ENCODE data around the gene EFCAB6. TPM values are rescaled to one million over a fixed set of nuclear protein-coding genes. Genes with fewer than 3 reads are reported as not detected.

The EFCAB6 gene
- polyA plus RNA-seq, 2 of the 4 experiments (the other 2 are of a cell fraction): 0.46 to 1.2 TPM

DNA sequence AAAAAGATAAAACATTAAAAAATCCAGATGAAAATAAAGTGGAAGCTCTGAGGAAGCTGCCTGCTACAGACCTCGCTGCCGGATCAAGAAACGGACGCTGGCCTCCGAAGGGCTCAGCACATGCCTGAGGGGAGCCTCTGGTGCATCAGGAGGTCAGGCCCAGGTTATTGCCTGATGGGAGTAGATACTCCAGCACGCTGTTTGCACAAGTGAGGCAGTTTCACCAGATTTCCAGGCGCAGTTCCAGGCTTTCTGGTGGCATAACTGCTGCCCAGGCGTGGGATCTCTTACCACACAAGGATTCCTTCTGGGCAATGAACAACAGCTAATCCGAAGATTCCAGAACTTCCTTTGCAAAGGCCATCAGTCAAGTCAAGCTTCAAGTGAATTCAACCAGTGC lies 246.1 kb downstream of the EFCAB6 start:
- POLR2A ChIA-PET: no interaction called here
- Histone ChIP-seq H3K4me1 (no peaks in the 10 kb centered on the region), H3K27ac (no peak overlapping the region), H3K4me3 (no peak overlapping the region), H3K4me2 (no peak overlapping the region), H3K9me3 (no peaks in the 10 kb centered on the region)
- FAIRE-seq (no peak), ATAC-seq (no peak), DNase-seq (ENCODE audit: low read depth in 1 of 2, low spot score in 1 of 2) (peak in 1 of 2 experiments; percentile 2)
- 56% methylated on average over 9 of the region's 9 CpGs for WGBS (ENCODE audit: missing lambda C conversion rate)
- CTCF ChIA-PET: no interaction called here
- TF ChIP-seq RCOR1 (IDR thresholded peaks at IDR 0.05; ENCODE audit: low read depth, low read length) (no peak), CBX8 (IDR thresholded peaks at IDR 0.05) (no peak), MYC (IDR thresholded peaks at IDR 0.05; ENCODE audit: borderline replicate concordance, low read length) (no peak), USF2 (IDR thresholded peaks at IDR 0.05) (no peak), TFCP2L1 (CRISPR knock-in tag; IDR thresholded peaks at IDR 0.05) (no peak), TP53 (CRISPR knock-in tag; IDR thresholded peaks at IDR 0.05) (no peak), ZSCAN20 (CRISPR knock-in tag; IDR thresholded peaks at IDR 0.05) (no peak), RNF2 (IDR thresholded peaks at IDR 0.05; ENCODE audit: borderline replicate concordance, low read depth) (no peak), FOSB (CRISPR knock-in tag; IDR thresholded peaks at IDR 0.05) (no peak), HEYL (CRISPR knock-in tag; IDR thresholded peaks at IDR 0.05) (no peak), KDM5A (IDR thresholded peaks at IDR 0.05) (no peak)

- POLR2A ChIA-PET: no interaction called here
- TF ChIP-seq MAZ (IDR thresholded peaks at IDR 0.05; ENCODE audit: borderline replicate concordance, low read depth, low read length) (no peak), MAX (IDR thresholded peaks at IDR 0.05) (no peak), RFX5 (IDR thresholded peaks at IDR 0.05) (no peak), JUNB (IDR thresholded peaks at IDR 0.05) (no peak), BCL3 (IDR thresholded peaks at IDR 0.05) (no peak), NR3C1 (IDR thresholded peaks at IDR 0.05) (no peak), HOXB5 (CRISPR knock-in tag; IDR thresholded peaks at IDR 0.05) (no peak), EP300 (IDR thresholded peaks at IDR 0.05) (no peak), KDM1A (IDR thresholded peaks at IDR 0.05; ENCODE audit: low read depth) (no peak), SREBF2 (IDR thresholded peaks at IDR 0.05) (no peak), CEBPB (IDR thresholded peaks at IDR 0.05) (no peak), ESRRA (IDR thresholded peaks at IDR 0.05; ENCODE audit: borderline replicate concordance, low read length) (no peak), KDM5A (IDR thresholded peaks at IDR 0.05) (no peak), RARB (CRISPR knock-in tag; IDR thresholded peaks at IDR 0.05) (no peak), PHF8 (IDR thresholded peaks at IDR 0.05; ENCODE audit: borderline replicate concordance, low read depth) (no peak), TFCP2L1 (CRISPR knock-in tag; IDR thresholded peaks at IDR 0.05) (no peak), MYC (IDR thresholded peaks at IDR 0.05; ENCODE audit: borderline replicate concordance, low read length) (no peak), HOXB13 (CRISPR knock-in tag; IDR thresholded peaks at IDR 0.05; ENCODE audit: low read depth) (no peak)
- no peak for FAIRE-seq
- Histone ChIP-seq H3K27ac (no peak overlapping the region), H3K4me3 (no peak overlapping the region), H3K4me2 (no peak overlapping the region), H3K4me1 (no peaks in the 10 kb centered on the region), H3K9me3 (no peaks in the 10 kb centered on the region)
- no peak for DNase-seq (ENCODE audit: low read depth in 1 of 2, low spot score in 1 of 2)
- CTCF ChIA-PET: interaction anchor here (0.6 to 1.1 kb wide), 3 partner anchors 9 to 177 kb away, joined by 3 read pairs; no protein-coding TSS in a partner anchor
- WGBS (ENCODE audit: missing lambda C conversion rate): 67% methylated on average over 6 of the region's 6 CpGs
- ATAC-seq: no peak
Observed at GRCh38 chr22:43564859-43565258, 247.2 kb downstream of the EFCAB6 start.

- DNase-seq (ENCODE audit: low read depth in 1 of 2, low spot score in 1 of 2) (no peak), FAIRE-seq (no peak), ATAC-seq (no peak)
- no peak overlapping the region for H3K4me2 ChIP-seq
- H3K9me3 ChIP-seq: no peaks in the 10 kb centered on the region
- no peaks in the 10 kb centered on the region for H3K4me1 ChIP-seq
- no peak overlapping the region for H3K4me3 ChIP-seq
- no peak overlapping the region for H3K27ac ChIP-seq
- POLR2A ChIA-PET: no interaction called here
- WGBS (ENCODE audit: missing lambda C conversion rate): 63% methylated on average over 5 of the region's 8 CpGs
- CTCF ChIA-PET: no interaction called here
- TF ChIP-seq KDM5A (IDR thresholded peaks at IDR 0.05) (no peak), KDM1A (IDR thresholded peaks at IDR 0.05; ENCODE audit: low read depth) (no peak), POLR2A (IDR thresholded peaks at IDR 0.05; ENCODE audit: low read length) (no peak), HES2 (IDR thresholded peaks at IDR 0.05) (no peak), NR3C1 (IDR thresholded peaks at IDR 0.05) (no peak), HOXA7 (CRISPR knock-in tag; IDR thresholded peaks at IDR 0.05) (no peak), ESRRA (IDR thresholded peaks at IDR 0.05; ENCODE audit: borderline replicate concordance, low read length) (no peak), RFX5 (IDR thresholded peaks at IDR 0.05) (no peak), RCOR1 (IDR thresholded peaks at IDR 0.05; ENCODE audit: low read depth, low read length) (no peak), USF2 (IDR thresholded peaks at IDR 0.05) (no peak), HEYL (CRISPR knock-in tag; IDR thresholded peaks at IDR 0.05) (no peak), RNF2 (IDR thresholded peaks at IDR 0.05; ENCODE audit: borderline replicate concordance, low read depth) (no peak), ZNF302 (CRISPR knock-in tag; IDR thresholded peaks at IDR 0.05) (no peak), EHMT2 (IDR thresholded peaks at IDR 0.05; ENCODE audit: low read depth) (no peak), RARB (CRISPR knock-in tag; IDR thresholded peaks at IDR 0.05) (no peak)
- TF ChIP-seq, protein P1, sequence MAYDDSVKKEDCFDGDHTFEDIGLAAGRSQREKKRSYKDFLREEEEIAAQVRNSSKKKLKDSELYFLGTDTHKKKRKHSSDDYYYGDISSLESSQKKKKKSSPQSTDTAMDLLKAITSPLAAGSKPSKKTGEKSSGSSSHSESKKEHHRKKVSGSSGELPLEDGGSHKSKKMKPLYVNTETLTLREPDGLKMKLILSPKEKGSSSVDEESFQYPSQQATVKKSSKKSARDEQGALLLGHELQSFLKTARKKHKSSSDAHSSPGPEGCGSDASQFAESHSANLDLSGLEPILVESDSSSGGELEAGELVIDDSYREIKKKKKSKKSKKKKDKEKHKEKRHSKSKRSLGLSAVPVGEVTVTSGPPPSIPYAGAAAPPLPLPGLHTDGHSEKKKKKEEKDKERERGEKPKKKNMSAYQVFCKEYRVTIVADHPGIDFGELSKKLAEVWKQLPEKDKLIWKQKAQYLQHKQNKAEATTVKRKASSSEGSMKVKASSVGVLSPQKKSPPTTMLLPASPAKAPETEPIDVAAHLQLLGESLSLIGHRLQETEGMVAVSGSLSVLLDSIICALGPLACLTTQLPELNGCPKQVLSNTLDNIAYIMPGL (CRISPR knock-in tag; IDR thresholded peaks at IDR 0.05; ENCODE audit: borderline replicate concordance): no peak
Observed at GRCh38 chr22:43563571-43563970, 248.5 kb downstream of the EFCAB6 start.
